ENCODE measurements around the gene CARD9.
"Not testable (repeated sequence)": the region's sequence is repeated elsewhere in the genome, so short reads cannot be mapped to it uniquely, and the experiment has no call there.

Gene CARD9

DNA sequence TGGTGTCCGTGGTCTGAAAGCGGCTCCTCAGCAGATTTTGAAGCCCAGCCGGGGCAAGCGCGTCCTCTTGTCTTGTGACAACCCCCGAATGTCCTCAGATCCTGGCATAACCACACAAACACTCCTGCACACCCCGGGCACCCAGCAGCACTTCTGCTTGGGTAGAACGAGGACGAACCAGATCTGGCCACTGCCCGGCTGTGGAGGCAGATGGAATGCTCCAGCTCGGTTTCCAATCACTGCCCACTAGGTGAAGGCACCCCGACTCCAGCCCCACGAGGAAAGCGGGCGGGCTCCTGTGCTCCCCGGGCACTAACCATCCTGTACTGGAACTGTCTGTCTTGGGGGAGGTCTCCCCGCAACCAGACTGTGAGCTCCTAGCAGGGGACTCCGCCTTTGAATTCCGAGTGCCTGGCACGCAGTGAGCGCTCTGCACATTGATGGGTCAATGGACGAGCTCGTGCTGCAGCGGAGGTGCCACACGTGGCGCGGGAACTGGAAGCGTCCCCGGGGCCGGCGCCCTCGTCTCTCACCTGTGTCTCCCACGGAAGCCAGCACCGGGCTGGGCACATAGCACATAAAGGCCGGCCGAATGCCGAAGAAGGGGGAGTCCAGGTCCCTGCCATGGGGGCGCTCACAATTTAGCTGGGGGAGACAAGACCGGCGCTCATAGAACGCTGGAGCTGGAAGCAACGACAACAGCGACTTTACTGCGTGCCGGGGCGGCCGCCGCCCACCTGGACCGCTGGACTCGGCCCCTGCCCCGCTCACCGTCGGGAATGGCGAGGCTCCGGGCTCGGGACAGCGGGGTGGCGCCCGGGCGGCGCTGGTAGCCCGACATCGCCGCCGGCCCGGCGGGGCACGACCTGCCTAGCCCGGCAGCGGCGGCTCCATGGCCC is 36.3 kb upstream of the CARD9 start:
- no peak for TF ChIP-seq CTCF (IDR thresholded peaks at IDR 0.05)
- peak overlapping the region; percentile 89 to 91 for H3K4me3 ChIP-seq (ENCODE audit: low read depth in 1 of 2, low read length in 1 of 2)
- peak overlapping the region; percentile 82 for H3K27ac ChIP-seq
- H3K4me1 ChIP-seq (ENCODE audit: control insufficient read depth in 1 of 2, insufficient read depth in 1 of 2, low read depth in 1 of 2, low read length in 1 of 2): peaks cover 15 to 21% of the 10 kb centered on the region in 2 experiments
- H3K27me3 ChIP-seq: peaks cover 13% of the 10 kb centered on the region
- H3K36me3 ChIP-seq: peaks cover 35% of the 10 kb centered on the region
- H3K9me3 ChIP-seq: no peaks in the 10 kb centered on the region

DNA sequence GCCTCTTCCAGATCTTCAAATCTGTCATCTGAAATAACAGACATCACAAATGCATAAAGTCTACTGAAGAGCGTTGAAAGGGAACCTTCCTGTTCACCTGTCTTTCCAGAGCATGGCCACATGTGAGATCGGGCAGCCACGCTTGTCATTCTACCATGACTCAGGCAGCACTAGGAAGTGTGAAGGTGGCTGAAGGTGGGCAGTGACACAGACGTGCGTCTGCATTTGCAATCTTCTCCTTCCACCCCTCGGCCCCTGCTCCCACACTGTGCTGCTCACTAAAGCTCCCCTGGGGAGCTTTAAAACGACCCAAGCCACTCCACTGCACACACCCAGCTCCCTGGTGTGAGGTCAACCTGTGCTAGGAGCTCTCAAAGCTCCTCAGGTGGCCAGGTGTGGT is 34.4 kb upstream of the CARD9 start:
- peaks cover 28% of the 10 kb centered on the region for H3K36me3 ChIP-seq
- peaks cover 15 to 21% of the 10 kb centered on the region in 2 experiments for H3K4me1 ChIP-seq (ENCODE audit: control insufficient read depth in 1 of 2, insufficient read depth in 1 of 2, low read depth in 1 of 2, low read length in 1 of 2)
- no peaks in the 10 kb centered on the region for H3K9me3 ChIP-seq
- H3K27me3 ChIP-seq: peaks cover 13% of the 10 kb centered on the region
- H3K4me3 ChIP-seq (ENCODE audit: low read depth in 1 of 2, low read length in 1 of 2): no peak overlapping the region
- no peak for TF ChIP-seq CTCF (IDR thresholded peaks at IDR 0.05)
- no peak overlapping the region for H3K27ac ChIP-seq

GRCh38 chr9:136407061-136407460 is 33.6 kb upstream of the CARD9 start:
- Histone ChIP-seq H3K36me3 (peaks cover 24% of the 10 kb centered on the region), H3K4me1 (ENCODE audit: control insufficient read depth in 1 of 2, insufficient read depth in 1 of 2, low read depth in 1 of 2, low read length in 1 of 2) (peaks cover 15 to 21% of the 10 kb centered on the region in 2 experiments), H3K27me3 (peaks cover 13% of the 10 kb centered on the region)
- H3K27ac ChIP-seq; H3K4me3 ChIP-seq (ENCODE audit: low read depth in 1 of 2, low read length in 1 of 2); H3K9me3 ChIP-seq: not testable (repeated sequence)

DNA sequence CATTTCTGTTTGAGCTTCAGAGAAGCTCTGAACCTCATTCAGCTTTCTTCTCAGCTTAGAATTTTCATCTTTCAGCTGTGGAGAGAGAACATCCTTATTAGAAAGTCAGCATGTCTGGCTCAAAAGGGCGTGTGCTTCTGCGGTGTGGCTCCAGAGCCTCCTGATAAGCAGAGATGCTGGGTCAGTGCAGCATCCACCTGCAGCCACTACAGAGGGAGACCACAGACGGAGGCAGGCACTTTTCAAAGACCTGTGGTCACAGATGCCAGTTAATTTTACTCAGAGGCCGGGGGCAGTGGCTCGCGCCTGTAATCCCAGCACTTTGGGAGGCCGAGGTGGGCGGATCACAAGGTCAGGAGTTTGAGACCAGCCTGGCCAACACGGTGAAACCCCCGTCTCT is 32.4 kb upstream of the CARD9 start:
- Histone ChIP-seq H3K36me3 (peaks cover 24% of the 10 kb centered on the region), H3K4me1 (ENCODE audit: control insufficient read depth in 1 of 2, insufficient read depth in 1 of 2, low read depth in 1 of 2, low read length in 1 of 2) (peaks cover 10 to 12% of the 10 kb centered on the region in 2 experiments), H3K27me3 (peaks cover 13% of the 10 kb centered on the region)
- not testable (repeated sequence) for H3K4me3 ChIP-seq (ENCODE audit: low read depth in 1 of 2, low read length in 1 of 2); H3K27ac ChIP-seq; H3K9me3 ChIP-seq

DNA sequence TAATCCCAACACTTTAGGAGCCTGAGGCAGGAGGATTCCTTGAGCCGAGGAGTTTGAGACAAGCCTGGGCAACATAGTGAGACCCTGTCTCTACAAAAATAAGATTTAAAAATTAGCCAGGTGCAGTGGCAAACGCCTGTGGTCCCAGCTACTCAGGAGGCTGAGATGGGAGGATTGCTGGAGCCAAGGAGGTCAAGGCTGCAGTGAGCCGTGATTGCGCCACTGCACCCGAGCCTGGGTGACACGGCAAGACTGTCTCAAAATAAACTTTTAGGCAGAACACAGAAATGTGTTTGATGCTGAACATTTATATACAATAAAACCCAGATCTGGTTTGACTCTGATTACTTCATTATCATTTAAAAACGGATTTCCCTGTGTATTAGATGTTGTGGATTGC is 32.0 kb upstream of the CARD9 start:
- no peak overlapping the region for H3K4me3 ChIP-seq (ENCODE audit: low read depth in 1 of 2, low read length in 1 of 2)
- H3K9me3 ChIP-seq: no peaks in the 10 kb centered on the region
- no peak overlapping the region for H3K27ac ChIP-seq
- H3K36me3 ChIP-seq: peaks cover 24% of the 10 kb centered on the region
- peaks cover 13% of the 10 kb centered on the region for H3K27me3 ChIP-seq
- TF ChIP-seq CTCF (IDR thresholded peaks at IDR 0.05): no peak
- peaks cover 11% of the 10 kb centered on the region in 2 experiments for H3K4me1 ChIP-seq (ENCODE audit: control insufficient read depth in 1 of 2, insufficient read depth in 1 of 2, low read depth in 1 of 2, low read length in 1 of 2)

DNA sequence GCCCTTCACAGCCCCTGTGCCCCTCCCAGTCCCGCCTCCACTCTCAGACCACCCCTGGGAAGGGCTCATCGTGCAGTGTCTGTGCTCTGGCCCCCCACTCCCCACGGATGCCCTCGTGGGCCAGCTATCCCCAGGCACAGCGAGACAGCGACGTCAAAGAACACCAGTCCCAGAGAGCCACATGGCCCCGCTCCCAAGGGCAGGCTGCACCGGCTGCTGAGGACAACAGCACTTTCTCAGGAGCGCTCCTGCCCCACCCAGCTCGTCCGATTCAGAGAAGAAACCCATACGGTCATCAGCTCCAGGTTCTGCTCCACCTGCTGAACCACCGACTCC is 31.3 kb upstream of the CARD9 start:
- no peak overlapping the region for H3K27ac ChIP-seq
- H3K4me1 ChIP-seq (ENCODE audit: control insufficient read depth in 1 of 2, insufficient read depth in 1 of 2, low read depth in 1 of 2, low read length in 1 of 2): peaks cover 11 to 13% of the 10 kb centered on the region in 2 experiments

More for the DNA sequence above, 31.3 kb upstream of the CARD9 start:
- H3K9me3 ChIP-seq: no peaks in the 10 kb centered on the region
- H3K36me3 ChIP-seq: peaks cover 24% of the 10 kb centered on the region
- peaks cover 10% of the 10 kb centered on the region for H3K27me3 ChIP-seq
- TF ChIP-seq CTCF (IDR thresholded peaks at IDR 0.05): no peak
- H3K4me3 ChIP-seq (ENCODE audit: low read depth in 1 of 2, low read length in 1 of 2): no peak overlapping the region
